Loucy (cell line): Measurements from ENCODE around the gene PRKD2.

Experiments
- H2AFZ ChIP-seq: fragments of 200-600 bp; sonication (generic); 2 replicates; pipeline ENCODE4 v1.6.0; 2016; ENCODE audit warnings: antibody characterized with exemption, mild to moderate bottlenecking, low read length, moderate library complexity
- H3F3A ChIP-seq: fragments of 200-600 bp; 2 replicates; pipeline ENCODE4 v1.6.0; 2016; ENCODE audit warnings: antibody characterized with exemption, low read depth, mild to moderate bottlenecking
- H3K27me3 ChIP-seq: fragments of 200-600 bp; sonication (generic); 2 replicates; pipeline ENCODE4 v1.6.1; 2014; ENCODE audit warnings: low read length, mild to moderate bottlenecking; ENCODE audit not compliant: insufficient read depth, poor library complexity, severe bottlenecking
- H3K36me3 ChIP-seq: fragments of 200-600 bp; sonication (generic); 2 replicates; pipeline ENCODE4 v1.6.1; 2016; ENCODE audit warnings: low read length; ENCODE audit not compliant: insufficient read depth
- H3K4me1 ChIP-seq: fragments of 200-600 bp; sonication (generic); 2 replicates; pipeline ENCODE4 v1.5.1; 2014; ENCODE audit warnings: low read length, mild to moderate bottlenecking; ENCODE audit not compliant: insufficient read depth, poor library complexity, severe bottlenecking
- H3K4me2 ChIP-seq: fragments of 200-600 bp; sonication (generic); 2 replicates; pipeline ENCODE4 v1.6.0; 2014; ENCODE audit warnings: antibody characterized with exemption, low read length, low read depth, mild to moderate bottlenecking; ENCODE audit not compliant: poor library complexity, severe bottlenecking
- H3K4me3 ChIP-seq: fragments of 200-600 bp; sonication (generic); 2 replicates; pipeline ENCODE4 v1.5.1; 2014; ENCODE audit warnings: low read length, mild to moderate bottlenecking, mixed read lengths; ENCODE audit not compliant: poor library complexity, severe bottlenecking
- H3K79me2 ChIP-seq: fragments of 200-600 bp; sonication (generic); 2 replicates; pipeline ENCODE4 v1.6.1; 2014; ENCODE audit warnings: low read length; ENCODE audit not compliant: insufficient read depth
- H3K9ac ChIP-seq: fragments of 200-600 bp; sonication (generic); 2 replicates; pipeline ENCODE4 v1.6.0; 2014; ENCODE audit warnings: mild to moderate bottlenecking, low read depth, low read length, moderate library complexity; ENCODE audit not compliant: poor library complexity, severe bottlenecking
- H3K9me2 ChIP-seq: fragments of 200-600 bp; sonication (generic); replicated peaks from 2 replicates; pipeline ENCODE4 v1.6.1; 2016; ENCODE audit warnings: low read depth, low read length, mixed read lengths
- H3K9me3 ChIP-seq: fragments of 200-600 bp; sonication (generic); 2 replicates; pipeline ENCODE4 v1.6.1; 2014; ENCODE audit warnings: mild to moderate bottlenecking, antibody characterized with exemption, low read length, low read depth; ENCODE audit not compliant: insufficient read depth
- H4K20me1 ChIP-seq: fragments of 200-600 bp; sonication (generic); 2 replicates; pipeline ENCODE4 v1.6.0; 2014; ENCODE audit warnings: antibody characterized with exemption, low read length, mild to moderate bottlenecking; ENCODE audit not compliant: insufficient read depth, poor library complexity, severe bottlenecking
- EZH2phosphoT487 ChIP-seq: fragments of 200-600 bp; IDR thresholded peaks from 2 replicates; pipeline ENCODE4 v1.6.1; 2018; ENCODE audit warnings: antibody characterized with exemption, mild to moderate bottlenecking, moderate library complexity, borderline replicate concordance
- TF ChIP-seq, protein P1 (sequence below): fragments of 200-600 bp; sonication (generic); conservative IDR thresholded peaks from 2 replicates; pipeline ENCODE4 v1.5.1; 2014; ENCODE audit warnings: mild to moderate bottlenecking, antibody characterized with exemption, low read length

Gene PRKD2

DNA sequence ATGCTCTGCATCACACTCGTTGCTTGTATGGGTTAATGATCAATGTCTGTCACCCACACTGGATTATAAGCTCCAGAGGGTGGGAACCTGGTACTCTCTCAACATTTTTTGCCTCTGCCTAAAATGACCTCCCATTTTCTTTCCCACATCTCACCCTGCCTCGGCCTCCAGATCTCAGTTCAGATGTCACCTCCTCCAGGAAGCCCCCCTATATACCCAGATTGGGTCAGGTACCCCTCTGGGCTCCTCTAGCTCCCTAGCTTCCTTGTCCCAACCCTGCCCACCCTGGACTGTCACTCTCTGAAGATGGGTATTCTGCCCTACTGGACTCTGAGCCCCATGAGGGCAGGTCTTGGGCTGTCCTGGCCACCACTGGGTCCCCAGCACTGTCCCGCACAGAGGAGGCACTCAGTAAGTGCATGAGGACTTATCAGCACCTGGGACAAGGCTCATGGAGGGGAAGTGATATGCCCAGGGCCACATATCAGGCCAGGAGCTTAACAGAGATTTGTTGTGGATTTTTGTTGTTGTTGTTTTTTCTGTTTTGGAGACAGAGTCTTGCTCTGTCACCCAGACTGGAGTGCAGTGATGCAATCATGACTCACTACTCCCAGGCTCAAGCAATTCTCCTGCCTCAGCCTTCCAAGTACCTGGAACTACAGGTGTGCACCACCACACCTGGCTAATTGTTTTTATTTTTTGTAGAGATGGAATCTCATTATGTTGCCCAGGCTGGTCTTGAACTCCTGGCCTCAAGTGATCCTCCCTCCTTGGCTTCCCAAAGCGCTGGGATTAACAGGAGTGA is 23.8 kb downstream of the PRKD2 start:
- H3K9me3 ChIP-seq, result no peaks in the 10 kb centered on the region
- H3K36me3 ChIP-seq, result peaks cover 85% of the 10 kb centered on the region
- H3K9me2 ChIP-seq, result no peaks in the 10 kb centered on the region

DNA sequence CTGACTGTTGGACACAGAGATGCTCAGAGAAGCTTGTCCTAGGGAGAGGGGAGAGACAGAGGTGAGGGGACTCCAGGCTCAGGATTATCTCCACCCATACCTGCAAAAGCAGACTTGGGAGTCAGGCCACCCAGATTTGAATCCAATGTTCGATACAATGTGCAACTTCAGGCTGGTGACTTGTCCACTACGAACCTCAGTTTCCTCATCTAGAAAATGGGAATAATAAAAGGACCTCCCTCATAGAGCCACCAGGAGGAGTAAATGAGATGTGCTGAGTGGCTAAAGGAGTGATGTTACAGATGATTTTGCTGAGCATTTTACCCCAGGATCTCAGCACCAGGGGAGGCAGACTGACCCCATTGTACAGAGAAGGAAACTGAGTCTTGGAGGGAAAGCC is 25.0 kb downstream of the PRKD2 start:
- H4K20me1 ChIP-seq, result peaks cover 6% of the 10 kb centered on the region

More for the DNA sequence above, 23.8 kb downstream of the PRKD2 start:
- Histone ChIP-seq H3K4me1 (no peaks in the 10 kb centered on the region), H2AFZ (no peak overlapping the region), H3K4me3 (no peak overlapping the region), H3K27me3 (no peaks in the 10 kb centered on the region), H3K9ac (no peak overlapping the region), H3K4me2 (no peak overlapping the region), H3K79me2 (no peaks in the 10 kb centered on the region), H3F3A (no peaks in the 10 kb centered on the region), H4K20me1 (peaks cover 8% of the 10 kb centered on the region)
- TF ChIP-seq, protein P1, sequence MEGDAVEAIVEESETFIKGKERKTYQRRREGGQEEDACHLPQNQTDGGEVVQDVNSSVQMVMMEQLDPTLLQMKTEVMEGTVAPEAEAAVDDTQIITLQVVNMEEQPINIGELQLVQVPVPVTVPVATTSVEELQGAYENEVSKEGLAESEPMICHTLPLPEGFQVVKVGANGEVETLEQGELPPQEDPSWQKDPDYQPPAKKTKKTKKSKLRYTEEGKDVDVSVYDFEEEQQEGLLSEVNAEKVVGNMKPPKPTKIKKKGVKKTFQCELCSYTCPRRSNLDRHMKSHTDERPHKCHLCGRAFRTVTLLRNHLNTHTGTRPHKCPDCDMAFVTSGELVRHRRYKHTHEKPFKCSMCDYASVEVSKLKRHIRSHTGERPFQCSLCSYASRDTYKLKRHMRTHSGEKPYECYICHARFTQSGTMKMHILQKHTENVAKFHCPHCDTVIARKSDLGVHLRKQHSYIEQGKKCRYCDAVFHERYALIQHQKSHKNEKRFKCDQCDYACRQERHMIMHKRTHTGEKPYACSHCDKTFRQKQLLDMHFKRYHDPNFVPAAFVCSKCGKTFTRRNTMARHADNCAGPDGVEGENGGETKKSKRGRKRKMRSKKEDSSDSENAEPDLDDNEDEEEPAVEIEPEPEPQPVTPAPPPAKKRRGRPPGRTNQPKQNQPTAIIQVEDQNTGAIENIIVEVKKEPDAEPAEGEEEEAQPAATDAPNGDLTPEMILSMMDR, result no peak
- no peak for TF ChIP-seq EZH2phosphoT487

DNA sequence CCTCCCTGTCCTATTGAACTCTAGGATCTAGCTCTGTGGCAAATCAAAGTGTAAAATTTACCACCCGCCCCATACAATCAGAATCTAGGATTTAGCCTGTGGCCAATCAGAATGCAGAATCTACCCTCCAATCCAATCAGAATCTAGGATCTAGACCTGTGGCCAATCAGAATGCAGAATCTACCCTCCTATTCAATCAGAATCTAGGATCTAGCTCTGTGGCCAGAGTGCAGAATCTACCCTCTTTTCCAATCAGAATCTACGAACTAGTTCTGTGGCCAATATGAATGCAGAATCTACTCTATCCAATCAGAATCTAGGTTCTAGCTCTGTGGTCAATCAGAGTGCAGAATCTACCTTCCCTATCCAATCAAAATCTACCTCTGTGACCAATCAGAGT is 25.8 kb downstream of the PRKD2 start:
- H3K9me2 ChIP-seq, result no peaks in the 10 kb centered on the region
- H3K4me1 ChIP-seq, result no peaks in the 10 kb centered on the region
- H3K4me2 ChIP-seq, result no peak overlapping the region
- H3K36me3 ChIP-seq, result peaks cover 82% of the 10 kb centered on the region
- H4K20me1 ChIP-seq, result peaks cover 6% of the 10 kb centered on the region
- no peak overlapping the region for H3K4me3 ChIP-seq
- no peak overlapping the region for H2AFZ ChIP-seq
- no peaks in the 10 kb centered on the region for H3K9me3 ChIP-seq
- TF ChIP-seq, protein P1, result no peak
- TF ChIP-seq EZH2phosphoT487, result no peak
- H3F3A ChIP-seq, result no peaks in the 10 kb centered on the region
- H3K79me2 ChIP-seq, result no peaks in the 10 kb centered on the region
- H3K9ac ChIP-seq, result no peak overlapping the region
- no peaks in the 10 kb centered on the region for H3K27me3 ChIP-seq

More for the DNA sequence above, 25.0 kb downstream of the PRKD2 start:
- H3K9me3 ChIP-seq, result no peaks in the 10 kb centered on the region
- no peaks in the 10 kb centered on the region for H3K27me3 ChIP-seq
- H3K4me3 ChIP-seq, result no peak overlapping the region
- H3K9me2 ChIP-seq, result no peaks in the 10 kb centered on the region
- no peak overlapping the region for H3K9ac ChIP-seq
- H3K36me3 ChIP-seq, result peaks cover 85% of the 10 kb centered on the region
- no peak overlapping the region for H2AFZ ChIP-seq
- no peaks in the 10 kb centered on the region for H3K4me1 ChIP-seq
- H3K4me2 ChIP-seq, result no peak overlapping the region
- H3K79me2 ChIP-seq, result no peaks in the 10 kb centered on the region
- no peaks in the 10 kb centered on the region for H3F3A ChIP-seq
- no peak for TF ChIP-seq EZH2phosphoT487
- TF ChIP-seq, protein P1, result no peak
